GM12873 (cell line): Measurements from ENCODE around the gene TUSC7.

Experiments
- TF ChIP-seq, protein P1 (sequence below): IDR thresholded peaks from 2 replicates; pipeline ENCODE4 v1.5.1; 2012; ENCODE audit warnings: low read depth, mild to moderate bottlenecking, moderate library complexity, low read length, control low read depth; ENCODE audit not compliant: insufficient read depth; ENCODE audit errors: missing control alignments

The TUSC7 gene

DNA sequence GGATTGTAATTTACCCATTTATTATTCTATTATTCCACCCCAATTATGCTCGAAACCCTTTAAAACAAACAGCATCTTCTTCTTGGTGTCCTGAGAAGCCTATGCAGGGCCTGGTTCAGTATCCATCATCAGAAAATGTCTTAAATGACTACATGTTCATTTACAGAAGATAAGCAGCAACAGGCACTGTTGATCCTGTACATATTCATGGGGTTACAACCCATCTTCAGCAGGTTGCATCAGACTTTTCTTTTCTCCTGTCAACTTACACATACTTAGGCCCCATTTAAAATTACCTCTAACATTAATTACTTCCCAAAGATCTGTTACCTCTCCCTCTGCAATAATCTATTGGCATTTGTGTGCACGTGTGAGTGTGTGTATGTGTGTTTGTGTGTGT is 18.9 kb downstream of the TUSC7 start:
- TF ChIP-seq, protein P1, sequence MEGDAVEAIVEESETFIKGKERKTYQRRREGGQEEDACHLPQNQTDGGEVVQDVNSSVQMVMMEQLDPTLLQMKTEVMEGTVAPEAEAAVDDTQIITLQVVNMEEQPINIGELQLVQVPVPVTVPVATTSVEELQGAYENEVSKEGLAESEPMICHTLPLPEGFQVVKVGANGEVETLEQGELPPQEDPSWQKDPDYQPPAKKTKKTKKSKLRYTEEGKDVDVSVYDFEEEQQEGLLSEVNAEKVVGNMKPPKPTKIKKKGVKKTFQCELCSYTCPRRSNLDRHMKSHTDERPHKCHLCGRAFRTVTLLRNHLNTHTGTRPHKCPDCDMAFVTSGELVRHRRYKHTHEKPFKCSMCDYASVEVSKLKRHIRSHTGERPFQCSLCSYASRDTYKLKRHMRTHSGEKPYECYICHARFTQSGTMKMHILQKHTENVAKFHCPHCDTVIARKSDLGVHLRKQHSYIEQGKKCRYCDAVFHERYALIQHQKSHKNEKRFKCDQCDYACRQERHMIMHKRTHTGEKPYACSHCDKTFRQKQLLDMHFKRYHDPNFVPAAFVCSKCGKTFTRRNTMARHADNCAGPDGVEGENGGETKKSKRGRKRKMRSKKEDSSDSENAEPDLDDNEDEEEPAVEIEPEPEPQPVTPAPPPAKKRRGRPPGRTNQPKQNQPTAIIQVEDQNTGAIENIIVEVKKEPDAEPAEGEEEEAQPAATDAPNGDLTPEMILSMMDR = no peak

- TF ChIP-seq, protein P1 = no peak
Measured at GRCh38 chr3:116734243-116734642, 24.7 kb downstream of the TUSC7 start.

GRCh38 chr3:116739678-116740077 is 30.1 kb downstream of the TUSC7 start:
- TF ChIP-seq, protein P1 = no peak

DNA sequence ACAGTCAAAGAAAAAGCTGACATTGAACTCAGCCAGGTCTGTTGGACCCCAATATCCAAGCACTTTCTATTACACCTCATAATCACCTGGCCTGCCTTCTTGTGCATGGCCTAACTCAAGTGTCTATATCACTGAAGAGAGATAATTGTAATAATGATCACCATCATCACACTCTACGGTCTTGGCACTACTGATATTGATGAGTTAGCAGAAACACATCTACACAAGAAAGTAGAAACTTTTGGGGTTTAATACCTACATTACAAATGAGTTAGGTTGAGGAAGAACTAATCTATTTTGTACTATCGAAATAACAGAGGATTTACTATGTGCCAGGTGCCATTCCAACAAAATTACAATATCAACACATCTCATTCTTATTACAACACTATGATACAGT is 30.7 kb downstream of the TUSC7 start:
- TF ChIP-seq, protein P1 = no peak

GRCh38 chr3:116741467-116741866 is 31.9 kb downstream of the TUSC7 start:
- TF ChIP-seq, protein P1 = no peak

DNA sequence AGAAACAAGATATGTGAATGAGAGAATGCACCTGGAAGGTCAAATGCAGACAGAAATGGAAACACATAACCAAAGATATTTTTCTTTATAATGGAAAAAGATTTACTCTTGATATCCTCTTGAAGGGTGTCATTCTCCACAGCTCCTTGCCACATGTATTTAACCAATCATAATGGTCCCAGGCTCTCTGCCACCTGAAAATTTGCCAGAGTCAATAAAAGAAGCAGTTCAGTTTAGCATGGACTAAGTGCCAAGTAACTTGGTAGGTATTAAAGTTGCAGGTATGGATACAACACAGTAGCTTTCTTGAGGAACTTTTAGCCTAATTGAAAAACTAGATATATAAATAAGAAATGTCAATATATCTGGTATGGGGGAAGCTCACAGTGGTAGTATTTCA is 33.5 kb downstream of the TUSC7 start:
- TF ChIP-seq, protein P1 = no peak

DNA sequence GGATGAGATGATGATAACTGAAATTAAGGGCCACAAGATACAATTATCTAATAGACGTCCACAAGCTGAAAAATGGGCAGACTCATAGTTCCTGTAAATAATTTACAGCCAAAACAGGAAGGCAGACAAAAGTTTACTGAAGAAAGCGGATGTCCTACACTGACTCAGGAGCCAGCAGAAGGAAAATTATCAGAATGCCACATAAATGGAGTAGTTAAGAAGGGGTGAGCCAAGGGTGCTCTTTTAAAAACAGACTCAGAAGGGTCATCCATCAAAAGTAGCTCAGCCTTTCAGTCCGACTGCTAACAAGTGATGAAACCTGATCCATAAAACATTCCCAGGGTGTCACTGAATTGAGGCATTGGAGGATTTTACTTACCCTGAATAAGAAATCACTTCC is 39.8 kb downstream of the TUSC7 start:
- TF ChIP-seq, protein P1 = no peak

GRCh38 chr3:116757315-116757714 is 47.7 kb downstream of the TUSC7 start:
- TF ChIP-seq, protein P1 = no peak
